ENCODE results near the gene SLC30A9. TPM values are rescaled to one million over a fixed set of nuclear protein-coding genes. Genes with fewer than 3 reads are reported as not detected.

The SLC30A9 gene
- total RNA-seq, 4 donors from 2014 or later, result 24.5 to 35.6 (median 27.3) TPM

GRCh38 chr4:42101446-42101975, 111.2 kb downstream of the SLC30A9 start:
- no peak for TF ChIP-seq POLR2A (IDR thresholded peaks at IDR 0.05)
- DNase-seq (no peak), ATAC-seq (no peak)
- Histone ChIP-seq H3K36me3 (no peaks in the 10 kb centered on the region), H3K27ac (no peak overlapping the region), H3K4me3 (no peak overlapping the region), H3K27me3 (no peaks in the 10 kb centered on the region), H3K9me3 (no peaks in the 10 kb centered on the region), H3K4me1 (no peaks in the 10 kb centered on the region)
- intact Hi-C loops (cut with DNase I; ENCODE audit: low total_unique reads) (no loop called here), in situ Hi-C loops (cut with MboI; ENCODE audit: low sequenced_read_pairs in 4 of 4) (no loop called here)

- intact Hi-C loops (cut with DNase I; ENCODE audit: low total_unique reads), result no loop called here
- H3K9me3 ChIP-seq, result no peaks in the 10 kb centered on the region
- no peaks in the 10 kb centered on the region for H3K36me3 ChIP-seq
- no peaks in the 10 kb centered on the region for H3K4me1 ChIP-seq
- no peaks in the 10 kb centered on the region for H3K27me3 ChIP-seq
- no peak overlapping the region for H3K27ac ChIP-seq
- ATAC-seq, result no peak
- no peak for TF ChIP-seq POLR2A (IDR thresholded peaks at IDR 0.05)
- TF ChIP-seq, protein P1, sequence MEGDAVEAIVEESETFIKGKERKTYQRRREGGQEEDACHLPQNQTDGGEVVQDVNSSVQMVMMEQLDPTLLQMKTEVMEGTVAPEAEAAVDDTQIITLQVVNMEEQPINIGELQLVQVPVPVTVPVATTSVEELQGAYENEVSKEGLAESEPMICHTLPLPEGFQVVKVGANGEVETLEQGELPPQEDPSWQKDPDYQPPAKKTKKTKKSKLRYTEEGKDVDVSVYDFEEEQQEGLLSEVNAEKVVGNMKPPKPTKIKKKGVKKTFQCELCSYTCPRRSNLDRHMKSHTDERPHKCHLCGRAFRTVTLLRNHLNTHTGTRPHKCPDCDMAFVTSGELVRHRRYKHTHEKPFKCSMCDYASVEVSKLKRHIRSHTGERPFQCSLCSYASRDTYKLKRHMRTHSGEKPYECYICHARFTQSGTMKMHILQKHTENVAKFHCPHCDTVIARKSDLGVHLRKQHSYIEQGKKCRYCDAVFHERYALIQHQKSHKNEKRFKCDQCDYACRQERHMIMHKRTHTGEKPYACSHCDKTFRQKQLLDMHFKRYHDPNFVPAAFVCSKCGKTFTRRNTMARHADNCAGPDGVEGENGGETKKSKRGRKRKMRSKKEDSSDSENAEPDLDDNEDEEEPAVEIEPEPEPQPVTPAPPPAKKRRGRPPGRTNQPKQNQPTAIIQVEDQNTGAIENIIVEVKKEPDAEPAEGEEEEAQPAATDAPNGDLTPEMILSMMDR (IDR thresholded peaks at IDR 0.05 in 4 of 5, conservative IDR thresholded peaks at IDR 0.05 in 1 of 5), result no peak
- no peak for DNase-seq
- in situ Hi-C loops (cut with MboI; ENCODE audit: low sequenced_read_pairs in 4 of 4), result no loop called here
- no peak overlapping the region for H3K4me3 ChIP-seq
These were observed 114.2 kb downstream of the SLC30A9 start for GRCh38 chr4:42104521-42104920.

GRCh38 chr4:42112846-42113245, 122.5 kb downstream of the SLC30A9 start:
- DNase-seq (no peak), ATAC-seq (no peak)
- no peaks in the 10 kb centered on the region for H3K9me3 ChIP-seq
- no peaks in the 10 kb centered on the region for H3K36me3 ChIP-seq
- H3K27ac ChIP-seq, result no peak overlapping the region
- peaks cover 0 to 3% (median 0%) of the 10 kb centered on the region in 3 donors for H3K27me3 ChIP-seq
- H3K4me3 ChIP-seq, result no peak overlapping the region
- TF ChIP-seq, protein P1 (IDR thresholded peaks at IDR 0.05 in 4 of 5, conservative IDR thresholded peaks at IDR 0.05 in 1 of 5), result no peak
- no peak for TF ChIP-seq POLR2A (IDR thresholded peaks at IDR 0.05)
- intact Hi-C loops (cut with DNase I; ENCODE audit: low total_unique reads) (no loop called here), in situ Hi-C loops (cut with MboI; ENCODE audit: low sequenced_read_pairs in 4 of 4) (no loop called here)
- H3K4me1 ChIP-seq, result no peaks in the 10 kb centered on the region

DNA sequence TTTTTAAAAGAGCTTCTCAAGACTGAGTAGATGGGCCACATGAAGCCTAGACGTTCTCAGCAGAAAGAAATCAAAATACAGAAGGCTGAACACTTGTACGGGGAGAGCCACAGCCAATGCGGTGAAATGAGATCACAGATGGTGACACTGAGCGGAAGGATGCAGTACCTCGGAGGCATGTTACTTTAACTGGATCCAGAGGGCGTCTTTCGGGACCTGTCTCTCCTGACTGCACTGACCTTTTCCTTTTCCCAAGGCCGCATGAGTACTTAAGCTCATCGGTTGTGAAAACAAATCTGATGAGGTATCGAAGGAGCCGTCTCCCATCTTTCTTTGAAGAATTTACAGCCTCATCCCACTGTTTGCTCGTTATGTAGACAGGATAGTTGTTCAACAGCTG, 129.6 kb downstream of the SLC30A9 start:
- Histone ChIP-seq H3K27ac (no peak overlapping the region), H3K4me3 (no peak overlapping the region), H3K27me3 (peaks cover 11 to 16% (median 15%) of the 10 kb centered on the region in 3 donors), H3K9me3 (no peaks in the 10 kb centered on the region), H3K36me3 (no peaks in the 10 kb centered on the region), H3K4me1 (no peaks in the 10 kb centered on the region)
- no peak for TF ChIP-seq POLR2A (IDR thresholded peaks at IDR 0.05)
- TF ChIP-seq, protein P1 (IDR thresholded peaks at IDR 0.05 in 4 of 5, conservative IDR thresholded peaks at IDR 0.05 in 1 of 5), result no peak
- in situ Hi-C loops (cut with MboI; ENCODE audit: low sequenced_read_pairs in 4 of 4), result no loop called here
- intact Hi-C loops (cut with DNase I; ENCODE audit: low total_unique reads), result no loop called here
- DNase-seq (no peak), ATAC-seq (no peak)

- no peaks in the 10 kb centered on the region for H3K4me1 ChIP-seq
- no peaks in the 10 kb centered on the region for H3K36me3 ChIP-seq
- no peaks in the 10 kb centered on the region for H3K9me3 ChIP-seq
- in situ Hi-C loops (cut with MboI; ENCODE audit: low sequenced_read_pairs in 4 of 4) (no loop called here), intact Hi-C loops (cut with DNase I; ENCODE audit: low total_unique reads) (no loop called here)
- no peak for TF ChIP-seq POLR2A (IDR thresholded peaks at IDR 0.05)
- TF ChIP-seq, protein P1 (IDR thresholded peaks at IDR 0.05 in 4 of 5, conservative IDR thresholded peaks at IDR 0.05 in 1 of 5), result no peak
- no peak for DNase-seq
- no peak overlapping the region for H3K27ac ChIP-seq
- H3K4me3 ChIP-seq, result no peak overlapping the region
- no peak for ATAC-seq
- H3K27me3 ChIP-seq, result peaks cover 11 to 16% (median 12%) of the 10 kb centered on the region in 3 donors
These were observed 131.9 kb downstream of the SLC30A9 start for GRCh38 chr4:42122237-42122636.

All from gastrocnemius medialis (tissue), 4 donors.